B cell (primary cell): ENCODE results near the gene CDH19.

Experiments
- CTCF ChIP-seq: fragments of 200-600 bp; IDR thresholded peaks from one replicate; pipeline ENCODE4 v1.8.0; 2022; ENCODE audit warnings: antibody characterized with exemption, mild to moderate bottlenecking
- EZH2 ChIP-seq: IDR thresholded peaks from 2 replicates; pipeline ENCODE4 v1.6.1; 2012; ENCODE audit warnings: borderline replicate concordance, low read depth, mild to moderate bottlenecking, moderate library complexity, low read length; ENCODE audit not compliant: insufficient read depth, poor library complexity, severe bottlenecking

- TF ChIP-seq CTCF = no peak
- TF ChIP-seq EZH2 = no peak
Measured at GRCh38 chr18:66615176-66615575, 11.3 kb upstream of the CDH19 start.
